Upper lobe of right lung (tissue), 1 donor: ENCODE results near the gene NBAS. TPM values are rescaled to one million over a fixed set of nuclear protein-coding genes. Genes with fewer than 3 reads are reported as not detected.

Experiments used
- ATAC-seq: fragments of 200-7000 bp; cut with Tn5 transposase; one replicate; pipeline ENCODE4 v1.9.1; 2020; ENCODE audit warnings: mild to moderate bottlenecking, moderate library complexity
- DNase-seq: peaks from one replicate; pipeline ENCODE4 v3.0.0-alpha.2; 2020
- H3K27ac ChIP-seq: fragments of 200-600 bp; one replicate; pipeline ENCODE4 v1.8.0; 2022
- H3K27me3 ChIP-seq: fragments of 200-600 bp; one replicate; pipeline ENCODE4 v1.8.0; 2022; ENCODE audit warnings: mild to moderate bottlenecking
- H3K36me3 ChIP-seq: fragments of 200-600 bp; one replicate; pipeline ENCODE4 v1.8.0; 2022
- H3K4me1 ChIP-seq: fragments of 200-600 bp; one replicate; pipeline ENCODE4 v1.8.0; 2022
- H3K4me3 ChIP-seq: fragments of 200-600 bp; one replicate; pipeline ENCODE4 v1.8.0; 2022; ENCODE audit warnings: mild to moderate bottlenecking
- H3K9me3 ChIP-seq: fragments of 200-600 bp; one replicate; pipeline ENCODE4 v1.8.0; 2022
- intact Hi-C: fragments of 100-400 bp; cut with DNase I; formaldehyde crosslinking; loops from one replicate; pipeline ENCODE4 v1.11.0; 2022
- total RNA-seq: library from RNA; stranded (reverse); fragmentation: NEBNext Ultra II Directional; extraction: Animal tissue kit (Norgen Biotek cat#: 25700); gene quantifications from one replicate; pipeline ENCODE4 v1.2.1, GENCODE V29; 2021
- TF ChIP-seq, protein P1 (sequence below): fragments of 200-600 bp; IDR thresholded peaks from one replicate; pipeline ENCODE4 v1.8.0; 2022; ENCODE audit warnings: antibody characterized with exemption
- donor health status: DM: no; HTN: yes; CAD: no; lungs with severe emphysema.

The NBAS gene
- total RNA-seq, 1 donor from 2014 or later: 38.8 TPM

DNA sequence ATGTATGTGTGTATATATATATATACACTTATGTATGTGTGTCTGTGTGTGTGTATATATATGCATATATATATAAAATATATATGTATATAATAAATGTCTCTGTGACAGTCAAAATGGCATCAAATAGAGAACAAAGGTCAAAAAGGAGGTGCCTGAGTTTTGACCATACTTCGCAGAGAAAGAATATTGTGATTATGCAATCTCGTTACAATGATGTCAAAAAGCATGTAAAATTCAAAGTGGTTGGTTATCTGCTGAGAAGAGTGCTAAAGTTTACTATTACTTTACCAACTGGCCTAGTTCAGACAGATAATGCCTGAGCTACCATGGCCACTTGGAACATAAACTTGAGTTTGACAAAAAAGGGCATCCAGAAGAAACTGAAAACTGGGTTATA, 375.0 kb downstream of the NBAS start:
- no peaks in the 10 kb centered on the region for H3K9me3 ChIP-seq
- no peak overlapping the region for H3K27ac ChIP-seq
- DNase-seq: no peak
- no peaks in the 10 kb centered on the region for H3K27me3 ChIP-seq
- peaks cover 19% of the 10 kb centered on the region for H3K36me3 ChIP-seq
- intact Hi-C loops: no loop called here
- no peak for ATAC-seq
- no peak overlapping the region for H3K4me3 ChIP-seq
- TF ChIP-seq, protein P1, sequence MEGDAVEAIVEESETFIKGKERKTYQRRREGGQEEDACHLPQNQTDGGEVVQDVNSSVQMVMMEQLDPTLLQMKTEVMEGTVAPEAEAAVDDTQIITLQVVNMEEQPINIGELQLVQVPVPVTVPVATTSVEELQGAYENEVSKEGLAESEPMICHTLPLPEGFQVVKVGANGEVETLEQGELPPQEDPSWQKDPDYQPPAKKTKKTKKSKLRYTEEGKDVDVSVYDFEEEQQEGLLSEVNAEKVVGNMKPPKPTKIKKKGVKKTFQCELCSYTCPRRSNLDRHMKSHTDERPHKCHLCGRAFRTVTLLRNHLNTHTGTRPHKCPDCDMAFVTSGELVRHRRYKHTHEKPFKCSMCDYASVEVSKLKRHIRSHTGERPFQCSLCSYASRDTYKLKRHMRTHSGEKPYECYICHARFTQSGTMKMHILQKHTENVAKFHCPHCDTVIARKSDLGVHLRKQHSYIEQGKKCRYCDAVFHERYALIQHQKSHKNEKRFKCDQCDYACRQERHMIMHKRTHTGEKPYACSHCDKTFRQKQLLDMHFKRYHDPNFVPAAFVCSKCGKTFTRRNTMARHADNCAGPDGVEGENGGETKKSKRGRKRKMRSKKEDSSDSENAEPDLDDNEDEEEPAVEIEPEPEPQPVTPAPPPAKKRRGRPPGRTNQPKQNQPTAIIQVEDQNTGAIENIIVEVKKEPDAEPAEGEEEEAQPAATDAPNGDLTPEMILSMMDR: no peak
- H3K4me1 ChIP-seq: no peaks in the 10 kb centered on the region

DNA sequence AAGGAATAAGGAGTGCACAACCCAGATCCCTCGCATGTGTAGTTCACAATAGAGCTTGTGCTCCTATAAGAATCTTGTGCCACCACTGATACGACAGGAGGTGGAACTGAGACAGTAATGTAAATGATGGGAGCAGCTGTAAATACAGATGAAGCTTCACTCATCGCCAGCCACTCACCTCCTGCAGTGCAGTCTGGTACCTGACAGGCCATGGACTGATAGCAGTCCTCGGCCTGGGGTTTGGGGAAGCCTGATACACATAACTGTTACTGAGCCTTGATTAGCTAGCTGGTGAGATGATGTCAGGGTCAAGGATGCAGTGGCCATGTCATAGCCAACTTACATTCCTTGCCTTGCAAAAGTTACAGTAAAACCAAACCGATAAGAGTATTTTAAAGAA, 376.6 kb downstream of the NBAS start:
- ATAC-seq (no peak), DNase-seq (no peak)
- H3K4me1 ChIP-seq: no peaks in the 10 kb centered on the region
- H3K9me3 ChIP-seq: no peaks in the 10 kb centered on the region
- H3K27ac ChIP-seq: no peak overlapping the region
- H3K36me3 ChIP-seq: peaks cover 17% of the 10 kb centered on the region
- TF ChIP-seq, protein P1: no peak
- H3K4me3 ChIP-seq: no peak overlapping the region
- H3K27me3 ChIP-seq: no peaks in the 10 kb centered on the region
- intact Hi-C loops: no loop called here

DNA sequence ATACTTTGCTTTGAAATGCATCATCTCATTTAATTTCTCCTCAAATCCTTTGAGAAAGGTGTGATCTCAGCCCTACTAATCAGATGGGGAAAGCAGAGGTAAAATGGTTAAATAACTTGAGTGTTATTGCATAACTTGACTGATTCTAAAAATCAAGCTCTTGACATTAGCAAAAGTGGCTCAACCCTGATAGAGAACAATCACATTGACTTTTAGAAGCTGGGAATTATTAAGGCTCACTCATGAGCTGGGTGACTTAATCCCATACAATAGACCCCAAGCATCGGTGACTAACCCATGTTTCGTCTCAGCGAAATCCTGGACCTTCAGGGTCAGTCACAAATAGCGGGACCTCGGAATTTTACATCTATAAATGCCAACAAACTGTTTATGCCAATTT, 378.9 kb downstream of the NBAS start:
- Histone ChIP-seq H3K27me3 (no peaks in the 10 kb centered on the region), H3K4me3 (no peak overlapping the region), H3K9me3 (no peaks in the 10 kb centered on the region), H3K36me3 (peaks cover 8% of the 10 kb centered on the region), H3K4me1 (no peaks in the 10 kb centered on the region), H3K27ac (no peak overlapping the region)
- intact Hi-C loops: no loop called here
- TF ChIP-seq, protein P1: no peak
- ATAC-seq: peak; percentile 24
- no peak for DNase-seq

DNA sequence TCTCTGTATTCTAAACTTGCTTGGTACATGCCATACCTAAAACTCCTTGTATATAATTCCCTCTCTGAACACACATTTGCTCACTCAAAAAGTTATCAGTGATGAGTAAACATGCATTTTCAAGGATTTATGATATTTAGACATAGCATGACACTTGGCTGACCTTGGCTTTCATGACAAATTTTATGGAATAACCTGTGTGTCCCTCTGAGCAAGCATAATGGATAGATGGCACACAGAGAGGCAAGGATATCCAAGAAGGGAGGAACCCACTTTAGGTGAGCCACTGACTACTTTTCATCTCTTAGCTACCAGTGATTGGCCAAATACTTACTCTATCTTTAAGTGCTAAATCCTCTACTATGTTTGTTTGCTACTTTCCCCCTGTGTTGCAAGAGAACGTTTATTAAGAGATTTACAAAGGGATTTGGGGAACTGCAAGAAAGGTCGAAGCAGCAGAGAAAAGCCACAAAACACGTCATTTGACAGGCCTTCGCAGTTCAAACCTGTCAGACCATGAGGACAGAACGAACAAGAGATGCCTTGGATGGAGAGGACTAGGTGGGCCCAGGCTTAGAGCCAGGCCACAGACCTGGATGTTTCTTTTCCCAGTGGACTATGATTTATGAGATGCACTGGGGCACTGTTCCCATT, 379.9 kb downstream of the NBAS start:
- peaks cover 2% of the 10 kb centered on the region for H3K36me3 ChIP-seq
- no peaks in the 10 kb centered on the region for H3K4me1 ChIP-seq
- DNase-seq (no peak), ATAC-seq (peak; percentile 46)
- TF ChIP-seq, protein P1: no peak
- no peaks in the 10 kb centered on the region for H3K9me3 ChIP-seq
- no peaks in the 10 kb centered on the region for H3K27me3 ChIP-seq
- no peak overlapping the region for H3K4me3 ChIP-seq
- no peak overlapping the region for H3K27ac ChIP-seq
- intact Hi-C loops: no loop called here

DNA sequence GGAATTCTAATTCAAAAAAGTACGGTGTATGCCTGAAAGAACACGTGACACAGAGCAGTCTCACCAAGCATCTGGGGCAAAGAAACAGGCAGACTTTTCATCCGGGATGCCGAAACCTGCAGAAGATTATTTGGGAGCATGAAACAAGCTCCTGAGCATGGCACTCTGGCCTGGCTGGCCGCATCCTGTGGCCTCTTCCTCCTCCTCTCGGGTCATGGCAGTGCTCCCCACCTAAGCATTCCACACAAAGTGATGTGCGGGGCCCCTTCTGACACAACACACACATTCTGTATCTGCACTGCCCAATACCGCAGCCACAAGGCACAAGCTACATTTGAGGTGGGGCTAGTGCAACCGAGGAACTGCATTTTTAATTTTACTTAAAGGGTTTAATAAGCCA, 380.8 kb downstream of the NBAS start:
- ATAC-seq: no peak
- no peak overlapping the region for H3K4me3 ChIP-seq
- no peaks in the 10 kb centered on the region for H3K36me3 ChIP-seq
- no peaks in the 10 kb centered on the region for H3K27me3 ChIP-seq
- intact Hi-C loops: no loop called here
- no peaks in the 10 kb centered on the region for H3K4me1 ChIP-seq
- TF ChIP-seq, protein P1: no peak
- no peaks in the 10 kb centered on the region for H3K9me3 ChIP-seq
- no peak overlapping the region for H3K27ac ChIP-seq
- no peak for DNase-seq

DNA sequence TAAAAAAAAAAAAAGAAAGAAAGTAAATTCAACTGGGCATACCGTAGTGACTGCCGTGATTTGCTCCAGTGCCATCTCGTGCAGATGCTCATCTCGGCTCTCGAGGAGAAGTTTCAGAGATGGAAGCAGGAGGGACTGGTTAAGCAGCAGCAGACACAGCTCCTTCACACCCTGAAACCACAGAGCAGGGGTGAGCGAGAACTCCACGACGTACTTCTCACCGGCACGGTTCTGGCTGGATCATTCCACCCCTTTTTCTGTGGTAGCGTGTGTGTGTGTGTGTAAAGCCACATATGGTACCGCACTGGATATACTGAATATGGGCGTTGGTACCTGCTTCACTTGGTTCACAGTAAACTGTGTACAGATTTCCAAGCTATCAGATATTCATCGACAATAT, 382.2 kb downstream of the NBAS start:
- Histone ChIP-seq H3K27me3 (no peaks in the 10 kb centered on the region), H3K4me3 (no peak overlapping the region), H3K4me1 (no peaks in the 10 kb centered on the region), H3K27ac (no peak overlapping the region), H3K36me3 (no peaks in the 10 kb centered on the region), H3K9me3 (no peaks in the 10 kb centered on the region)
- ATAC-seq: no peak
- intact Hi-C loops: no loop called here
- no peak for DNase-seq
- TF ChIP-seq, protein P1: no peak
